ENCODE data around the gene PITX1.

PITX1 gene

GRCh38 chr5:135025730-135026644 lies 8.0 kb downstream of the PITX1 start:
- H3K4me3 ChIP-seq (ENCODE audit: low read length): no peak overlapping the region
- peaks cover 7% of the 10 kb centered on the region; the same call in 1 of the 2 replicates for H3K4me1 ChIP-seq (ENCODE audit: insufficient read depth, low read length)
- H3K9ac ChIP-seq (ENCODE audit: low read depth, low read length): no peak overlapping the region
- no peaks in the 10 kb centered on the region for H3K9me3 ChIP-seq (ENCODE audit: insufficient read depth, low read depth, low read length)
- peaks cover 96% of the 10 kb centered on the region for H3K27me3 ChIP-seq (ENCODE audit: insufficient read depth, low read length)
- no peak overlapping the region for H3K27ac ChIP-seq (ENCODE audit: low read length)
- no peaks in the 10 kb centered on the region for H3K36me3 ChIP-seq (ENCODE audit: insufficient read depth, low read depth, low read length)

GRCh38 chr5:135024956-135025729 lies 8.9 kb downstream of the PITX1 start:
- Histone ChIP-seq H3K9ac (ENCODE audit: low read depth, low read length) (no peak overlapping the region), H3K27ac (ENCODE audit: low read length) (no peak overlapping the region)

GRCh38 chr5:135020111-135020895 lies 13.7 kb downstream of the PITX1 start:
- Histone ChIP-seq H3K36me3 (ENCODE audit: insufficient read depth, low read depth, low read length) (no peaks in the 10 kb centered on the region), H3K27me3 (ENCODE audit: insufficient read depth, low read length) (peaks cover 43% of the 10 kb centered on the region), H3K4me1 (ENCODE audit: insufficient read depth, low read length) (0 out of 2 replicates have a peak, but pooled peaks cover 3% of the 10 kb centered on the region), H3K9me3 (ENCODE audit: insufficient read depth, low read depth, low read length) (no peaks in the 10 kb centered on the region), H3K27ac (ENCODE audit: low read length) (no peak overlapping the region), H3K4me3 (ENCODE audit: low read length) (no peak overlapping the region), H3K9ac (ENCODE audit: low read depth, low read length) (no peak overlapping the region)

More at GRCh38 chr5:135024956-135025729, 8.9 kb downstream of the PITX1 start:
- Histone ChIP-seq H3K4me1 (ENCODE audit: insufficient read depth, low read length) (peaks cover 3% of the 10 kb centered on the region; the same call in 1 of the 2 replicates), H3K9me3 (ENCODE audit: insufficient read depth, low read depth, low read length) (no peaks in the 10 kb centered on the region), H3K4me3 (ENCODE audit: low read length) (no peak overlapping the region), H3K36me3 (ENCODE audit: insufficient read depth, low read depth, low read length) (no peaks in the 10 kb centered on the region), H3K27me3 (ENCODE audit: insufficient read depth, low read length) (peaks cover 91% of the 10 kb centered on the region)

- Histone ChIP-seq H3K4me3 (ENCODE audit: low read length) (no peak overlapping the region), H3K9ac (ENCODE audit: low read depth, low read length) (no peak overlapping the region), H3K36me3 (ENCODE audit: insufficient read depth, low read depth, low read length) (no peaks in the 10 kb centered on the region), H3K9me3 (ENCODE audit: insufficient read depth, low read depth, low read length) (no peaks in the 10 kb centered on the region), H3K27ac (ENCODE audit: low read length) (no peak overlapping the region), H3K4me1 (ENCODE audit: insufficient read depth, low read length) (0 out of 2 replicates have a peak, but pooled peaks cover 3% of the 10 kb centered on the region), H3K27me3 (ENCODE audit: insufficient read depth, low read length) (peaks cover 33% of the 10 kb centered on the region)
These were observed 14.7 kb downstream of the PITX1 start for GRCh38 chr5:135019314-135019713.

GRCh38 chr5:135018457-135018856 lies 15.6 kb downstream of the PITX1 start:
- Histone ChIP-seq H3K4me3 (ENCODE audit: low read length) (no peak overlapping the region), H3K9me3 (ENCODE audit: insufficient read depth, low read depth, low read length) (no peaks in the 10 kb centered on the region), H3K36me3 (ENCODE audit: insufficient read depth, low read depth, low read length) (no peaks in the 10 kb centered on the region), H3K4me1 (ENCODE audit: insufficient read depth, low read length) (0 out of 2 replicates have a peak, but pooled peaks cover 3% of the 10 kb centered on the region), H3K27me3 (ENCODE audit: insufficient read depth, low read length) (peaks cover 26% of the 10 kb centered on the region), H3K27ac (ENCODE audit: low read length) (no peak overlapping the region), H3K9ac (ENCODE audit: low read depth, low read length) (no peak overlapping the region)

GRCh38 chr5:135016861-135017290 lies 17.2 kb downstream of the PITX1 start:
- Histone ChIP-seq H3K9me3 (ENCODE audit: insufficient read depth, low read depth, low read length) (no peaks in the 10 kb centered on the region), H3K27me3 (ENCODE audit: insufficient read depth, low read length) (peaks cover 13% of the 10 kb centered on the region), H3K27ac (ENCODE audit: low read length) (no peak overlapping the region), H3K9ac (ENCODE audit: low read depth, low read length) (no peak overlapping the region), H3K36me3 (ENCODE audit: insufficient read depth, low read depth, low read length) (no peaks in the 10 kb centered on the region), H3K4me3 (ENCODE audit: low read length) (no peak overlapping the region), H3K4me1 (ENCODE audit: insufficient read depth, low read length) (0 out of 2 replicates have a peak, but pooled peaks cover 3% of the 10 kb centered on the region)

- Histone ChIP-seq H3K27ac (ENCODE audit: low read length) (no peak overlapping the region), H3K27me3 (ENCODE audit: insufficient read depth, low read length) (peaks cover 3% of the 10 kb centered on the region), H3K4me1 (ENCODE audit: insufficient read depth, low read length) (0 out of 2 replicates have a peak, but pooled peaks cover 3% of the 10 kb centered on the region), H3K9ac (ENCODE audit: low read depth, low read length) (no peak overlapping the region), H3K9me3 (ENCODE audit: insufficient read depth, low read depth, low read length) (no peaks in the 10 kb centered on the region), H3K4me3 (ENCODE audit: low read length) (no peak overlapping the region), H3K36me3 (ENCODE audit: insufficient read depth, low read depth, low read length) (no peaks in the 10 kb centered on the region)
These were observed 18.1 kb downstream of the PITX1 start for GRCh38 chr5:135015942-135016341.

GRCh38 chr5:135013947-135014570 lies 20.0 kb downstream of the PITX1 start:
- no peak overlapping the region for H3K4me3 ChIP-seq (ENCODE audit: low read length)
- no peak overlapping the region for H3K9ac ChIP-seq (ENCODE audit: low read depth, low read length)
- H3K4me1 ChIP-seq (ENCODE audit: insufficient read depth, low read length): 0 out of 2 replicates have a peak, but pooled peaks cover 3% of the 10 kb centered on the region
- no peaks in the 10 kb centered on the region for H3K27me3 ChIP-seq (ENCODE audit: insufficient read depth, low read length)
- no peak overlapping the region for H3K27ac ChIP-seq (ENCODE audit: low read length)
- no peaks in the 10 kb centered on the region for H3K9me3 ChIP-seq (ENCODE audit: insufficient read depth, low read depth, low read length)
- H3K36me3 ChIP-seq (ENCODE audit: insufficient read depth, low read depth, low read length): no peaks in the 10 kb centered on the region

- H3K27ac ChIP-seq (ENCODE audit: low read length): no peak overlapping the region
- no peak overlapping the region for H3K9ac ChIP-seq (ENCODE audit: low read depth, low read length)
- 0 out of 2 replicates have a peak, but pooled peaks cover 3% of the 10 kb centered on the region for H3K4me1 ChIP-seq (ENCODE audit: insufficient read depth, low read length)
- no peak overlapping the region for H3K4me3 ChIP-seq (ENCODE audit: low read length)
- no peaks in the 10 kb centered on the region for H3K27me3 ChIP-seq (ENCODE audit: insufficient read depth, low read length)
- H3K9me3 ChIP-seq (ENCODE audit: insufficient read depth, low read depth, low read length): no peaks in the 10 kb centered on the region
- no peaks in the 10 kb centered on the region for H3K36me3 ChIP-seq (ENCODE audit: insufficient read depth, low read depth, low read length)
These were observed 20.6 kb downstream of the PITX1 start for GRCh38 chr5:135013445-135013844.

GRCh38 chr5:135012951-135013391 lies 21.1 kb downstream of the PITX1 start:
- no peak overlapping the region for H3K9ac ChIP-seq (ENCODE audit: low read depth, low read length)
- no peaks in the 10 kb centered on the region for H3K36me3 ChIP-seq (ENCODE audit: insufficient read depth, low read depth, low read length)
- no peak overlapping the region for H3K27ac ChIP-seq (ENCODE audit: low read length)
- H3K4me3 ChIP-seq (ENCODE audit: low read length): no peak overlapping the region
- no peaks in the 10 kb centered on the region for H3K9me3 ChIP-seq (ENCODE audit: insufficient read depth, low read depth, low read length)
- no peaks in the 10 kb centered on the region for H3K27me3 ChIP-seq (ENCODE audit: insufficient read depth, low read length)
- 0 out of 2 replicates have a peak, but pooled peaks cover 3% of the 10 kb centered on the region for H3K4me1 ChIP-seq (ENCODE audit: insufficient read depth, low read length)

All from iPS-20b (cell line).